K562 (cell line): ENCODE measurements around the gene CYTH1. TPM values are rescaled to one million over a fixed set of nuclear protein-coding genes. Genes with fewer than 3 reads are reported as not detected.

Experiments used
- ATAC-seq: fragments of 200-7000 bp; cut with Tn5 transposase; 3 replicates; pipeline ENCODE4 v1.9.1; 2020; ENCODE audit warnings: moderate library complexity
- BruUV-seq: library from RNA; stranded (reverse); fragments of 400-500 nt; replicated peaks from 2 replicates; lab custom pipeline; 2021; lab: Mats Ljungman, UMichigan
- CTCF ChIA-PET: fragments of 300-600 bp; formaldehyde crosslinking; extraction: SDS; loops from one replicate; lab custom pipeline; 2021; ENCODE audit warnings: low intra/inter-chr PET ratio; lab: Yijun Ruan, JAX
- POLR2A ChIA-PET: fragments of 300-600, 350-650 bp; sonication (Branson Sonifier 250); formaldehyde crosslinking; extraction: SDS; loops from one replicate; lab custom pipeline; 2021; ENCODE audit warnings: antibody characterized with exemption, inconsistent platforms; lab: Yijun Ruan, JAX
- DNase-seq, 4 experiments: peaks; one replicate each; pipeline versions ENCODE4 v3.0.0 to v3.0.0-alpha.2; 2011 to 2018; ENCODE audit warnings: low spot score in 3 of 4, mixed read lengths in 3 of 4; ENCODE audit errors: extremely low read depth in 1 of 4
- FAIRE-seq: peaks from 2 replicates; lab custom pipeline; 2011; peaks lifted over from hg19 to GRCh38; lab: Jason Lieb, UNC
- H2AFZ ChIP-seq: 2 replicates; pipeline ENCODE4 v1.6.0; 2011; ENCODE audit warnings: low read depth, low read length, control low read depth, inconsistent platforms
- H3K27ac ChIP-seq: fragments of 200-600 bp; 3 replicates; pipeline ENCODE4 v1.8.0; 2011; ENCODE audit warnings: low read depth, mild to moderate bottlenecking, control low read depth, inconsistent platforms, low read length, moderate library complexity, mixed read lengths; ENCODE audit errors: extremely low read depth
- H3K27me3 ChIP-seq, 2 experiments: fragments of 300-600 bp in 1 of 2; 2 replicates in 1 of 2; 3 replicates in 1 of 2; pipeline versions ENCODE4 v1.6.0 to v1.8.0; 2011; ENCODE audit warnings: inconsistent platforms in 2 of 2, low read length in 2 of 2, mild to moderate bottlenecking in 1 of 2, mixed read lengths in 1 of 2, moderate library complexity in 1 of 2; ENCODE audit not compliant: control insufficient read depth in 2 of 2, insufficient read depth in 2 of 2
- H3K36me3 ChIP-seq: fragments of 300-600 bp; 3 replicates; pipeline ENCODE4 v1.8.0; 2011; ENCODE audit warnings: mild to moderate bottlenecking, low read length, inconsistent platforms; ENCODE audit not compliant: control insufficient read depth, insufficient read depth
- H3K4me1 ChIP-seq, 2 experiments: fragments of 200-600 bp in 1 of 2; replicated peaks in 1 of 2; 2 replicates in 1 of 2; 3 replicates in 1 of 2; pipeline versions ENCODE4 v1.5.1 to v1.8.0; 2011; ENCODE audit warnings: inconsistent platforms in 2 of 2, low read length in 2 of 2, mild to moderate bottlenecking in 1 of 2, mixed read lengths in 1 of 2, moderate library complexity in 1 of 2; ENCODE audit not compliant: control insufficient read depth in 2 of 2, insufficient read depth in 2 of 2
- H3K4me2 ChIP-seq: 2 replicates; pipeline ENCODE4 v1.6.1; 2011; ENCODE audit warnings: low read length, control low read depth, inconsistent platforms, mixed read lengths; ENCODE audit not compliant: insufficient read depth
- H3K4me3 ChIP-seq: fragments of 200-600 bp; sonication (generic), shearing (Covaris generic); 2 replicates; pipeline ENCODE4 v1.5.1; 2016; ENCODE audit warnings: control low read depth, inconsistent platforms
- H3K79me2 ChIP-seq: fragments of 200-600 bp; 3 replicates; pipeline ENCODE4 v1.8.0; 2011; ENCODE audit warnings: low read length, inconsistent platforms; ENCODE audit not compliant: control insufficient read depth, insufficient read depth
- H3K9ac ChIP-seq, 2 experiments: 2 replicates each; pipeline versions ENCODE4 v1.6.0 to v1.6.1; 2011; ENCODE audit warnings: low read depth in 2 of 2, low read length in 2 of 2, control low read depth in 1 of 2, inconsistent platforms in 1 of 2, mild to moderate bottlenecking in 1 of 2, mixed read lengths in 1 of 2; ENCODE audit not compliant: insufficient read depth in 1 of 2
- H3K9me1 ChIP-seq: one replicate; pipeline ENCODE4 v1.6.0; 2011; ENCODE audit warnings: inconsistent platforms, mild to moderate bottlenecking, low read length, moderate library complexity; ENCODE audit not compliant: control insufficient read depth, insufficient read depth
- H3K9me3 ChIP-seq: replicated peaks from 2 replicates; pipeline ENCODE4 v1.5.1; 2011; ENCODE audit warnings: low read depth, low read length, inconsistent platforms; ENCODE audit not compliant: control insufficient read depth, insufficient read depth
- H4K20me1 ChIP-seq: replicated peaks from 2 replicates; pipeline ENCODE4 v1.6.1; 2011; ENCODE audit warnings: low read length, inconsistent platforms, mixed read lengths; ENCODE audit not compliant: control insufficient read depth, insufficient read depth
- CBX2 ChIP-seq: fragments of 200-600 bp; sonication (generic); IDR thresholded peaks from one replicate; pipeline ENCODE4 v1.6.1; 2012; ENCODE audit warnings: mild to moderate bottlenecking, low read length, inconsistent platforms; ENCODE audit not compliant: insufficient read depth, poor library complexity, severe bottlenecking
- HNRNPH1 ChIP-seq: fragments of 200-400 bp; formaldehyde crosslinking; optimal IDR thresholded peaks from 2 replicates; pipeline ENCODE3; 2017; ENCODE audit warnings: low read depth, mild to moderate bottlenecking, low read length, moderate library complexity
- KHSRP ChIP-seq: fragments of 450-650 bp; IDR thresholded peaks from 2 replicates; pipeline ENCODE4 v1.6.1; 2017
- KLF10 ChIP-seq: fragments of 250-450 bp; sonication (Bioruptor Pico); IDR thresholded peaks from 2 replicates; pipeline ENCODE4 v1.6.1; 2021; ENCODE audit warnings: matching md5 sums
- NR1H2 ChIP-seq: sonication (generic); formaldehyde crosslinking; IDR thresholded peaks from 2 replicates; pipeline ENCODE4 v1.4.0; 2020; ENCODE audit warnings: mild to moderate bottlenecking, missing genetic modification reagents
- SREBF1 ChIP-seq: fragments of 150-350 bp; IDR thresholded peaks from 2 replicates; pipeline ENCODE4 v1.6.1; 2014; ENCODE audit warnings: antibody characterized with exemption, low read depth, low read length, borderline replicate concordance
- ZBTB17 ChIP-seq: fragments of 450-650 bp; formaldehyde crosslinking; IDR thresholded peaks from 2 replicates; pipeline ENCODE4 v1.4.0; 2020; ENCODE audit warnings: mild to moderate bottlenecking
- ZBTB33 ChIP-seq: sonication (generic); formaldehyde crosslinking; IDR thresholded peaks from 2 replicates; pipeline ENCODE4 v1.8.1; 2023; ENCODE audit warnings: mild to moderate bottlenecking, missing genetic modification reagents
- ZNF174 ChIP-seq: fragments of 250-450 bp; sonication (Bioruptor Pico); IDR thresholded peaks from 2 replicates; pipeline ENCODE4 v1.4.0; 2020; ENCODE audit warnings: mild to moderate bottlenecking
- ZNF224 ChIP-seq: sonication (generic); formaldehyde crosslinking; IDR thresholded peaks from 2 replicates; pipeline ENCODE4 v1.8.0; 2022; ENCODE audit warnings: mild to moderate bottlenecking, missing genetic modification reagents
- ZNF347 ChIP-seq: fragments of 450-650 bp; formaldehyde crosslinking; IDR thresholded peaks from 2 replicates; pipeline ENCODE4 v1.4.0; 2020; ENCODE audit warnings: low read depth, mild to moderate bottlenecking, moderate library complexity
- ZNF696 ChIP-seq: fragments of 250-450 bp; sonication (Bioruptor Pico); conservative IDR thresholded peaks from 2 replicates; pipeline ENCODE4 v1.4.0; 2020; ENCODE audit warnings: mild to moderate bottlenecking, moderate library complexity
- WGBS: fragments of 100-300 bp; shearing (Covaris generic); methylation state at CpG from one replicate; pipeline ENCODE4 v1.1.6; 2016; ENCODE audit warnings: low coverage, mixed read lengths; ENCODE audit not compliant: insufficient coverage; ENCODE audit errors: missing lambda C conversion rate; 5-methylcytosine and 5-hydroxymethylcytosine counted together
- in situ Hi-C: fragments of 300-500 bp; cut with MboI; formaldehyde crosslinking; loops from 4 replicates; pipeline ENCODE4 v1.15.0; 2018; ENCODE audit warnings: inconsistent platforms, mixed read lengths
- intact Hi-C: fragments of 100-400 bp; cut with micrococcal nuclease; formaldehyde crosslinking; loops from 2 replicates; pipeline ENCODE4 v1.14.2; 2022
- polyA plus RNA-seq, 8 experiments: library from polyadenylated mRNA; depleted of rRNA in 4 of 8; stranded (reverse) in 5 of 8; unstranded in 3 of 8; fragments of >200 nt; fragmentation: Nextera tagmentation in 2 of 8; fragmentation: Illumina TruSeq in 1 of 8; extraction: Ambion mirVana in 2 of 8; extraction: Trizol in 1 of 8; gene quantifications; 2 replicates each; pipeline versions ENCODE4 v1.2.1 to v1.2.3, GENCODE V29; 2011 to 2014; ENCODE audit warnings: inconsistent platforms in 1 of 8, missing spikeins in 1 of 8
- total RNA-seq, 7 experiments: library from RNA; depleted of rRNA in 6 of 7; stranded (reverse); fragments of >200 nt in 6 of 7; fragmentation: Illumina TruSeq in 2 of 7; extraction: Trizol in 2 of 7; gene quantifications; 2 replicates each; pipeline versions ENCODE4 v1.2.1 to v1.2.3, GENCODE V29; 2011 to 2021; ENCODE audit warnings: low replicate concordance in 1 of 7
- TF ChIP-seq, protein P1 (sequence below): fragments of 250-450 bp; sonication (Bioruptor Pico); IDR thresholded peaks from 2 replicates; pipeline ENCODE4 v1.5.0; 2020; ENCODE audit warnings: mild to moderate bottlenecking, borderline replicate concordance
- TF ChIP-seq, protein P2 (sequence below): sonication (generic); formaldehyde crosslinking; IDR thresholded peaks from 2 replicates; pipeline ENCODE4 v1.8.0; 2022; ENCODE audit warnings: missing genetic modification reagents, mild to moderate bottlenecking, moderate library complexity, borderline replicate concordance

CYTH1 gene
- total and polyA plus RNA-seq, 9 of the 15 experiments (the other 6 are each of a cell fraction or from before 2014, with no cell fraction given) = 0.52 to 27.7 (median 16.8) TPM

DNA sequence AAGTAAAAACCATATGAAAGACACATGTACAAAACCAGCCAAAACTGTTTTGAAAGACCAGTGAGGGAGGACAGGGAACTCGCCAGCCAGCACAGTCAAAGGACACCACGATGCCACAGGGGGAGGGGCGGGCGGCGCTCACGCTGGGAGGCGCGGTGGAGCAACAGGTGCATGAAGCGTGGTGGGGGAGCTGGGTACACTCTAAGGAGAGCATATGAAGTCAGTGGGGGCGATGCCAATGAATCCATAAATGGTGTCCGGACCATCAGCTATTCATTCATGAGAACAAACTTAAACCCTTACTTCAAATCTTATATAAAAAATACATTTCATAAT lies 103.9 kb downstream of the CYTH1 start (continued):
- TF ChIP-seq HNRNPH1 = no peak
- TF ChIP-seq KLF10 (CRISPR knock-in tag) = no peak
- TF ChIP-seq CBX2 = no peak
- TF ChIP-seq, protein P1, sequence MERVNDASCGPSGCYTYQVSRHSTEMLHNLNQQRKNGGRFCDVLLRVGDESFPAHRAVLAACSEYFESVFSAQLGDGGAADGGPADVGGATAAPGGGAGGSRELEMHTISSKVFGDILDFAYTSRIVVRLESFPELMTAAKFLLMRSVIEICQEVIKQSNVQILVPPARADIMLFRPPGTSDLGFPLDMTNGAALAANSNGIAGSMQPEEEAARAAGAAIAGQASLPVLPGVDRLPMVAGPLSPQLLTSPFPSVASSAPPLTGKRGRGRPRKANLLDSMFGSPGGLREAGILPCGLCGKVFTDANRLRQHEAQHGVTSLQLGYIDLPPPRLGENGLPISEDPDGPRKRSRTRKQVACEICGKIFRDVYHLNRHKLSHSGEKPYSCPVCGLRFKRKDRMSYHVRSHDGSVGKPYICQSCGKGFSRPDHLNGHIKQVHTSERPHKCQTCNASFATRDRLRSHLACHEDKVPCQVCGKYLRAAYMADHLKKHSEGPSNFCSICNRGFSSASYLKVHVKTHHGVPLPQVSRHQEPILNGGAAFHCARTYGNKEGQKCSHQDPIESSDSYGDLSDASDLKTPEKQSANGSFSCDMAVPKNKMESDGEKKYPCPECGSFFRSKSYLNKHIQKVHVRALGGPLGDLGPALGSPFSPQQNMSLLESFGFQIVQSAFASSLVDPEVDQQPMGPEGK (CRISPR knock-in tag) = no peak

DNA sequence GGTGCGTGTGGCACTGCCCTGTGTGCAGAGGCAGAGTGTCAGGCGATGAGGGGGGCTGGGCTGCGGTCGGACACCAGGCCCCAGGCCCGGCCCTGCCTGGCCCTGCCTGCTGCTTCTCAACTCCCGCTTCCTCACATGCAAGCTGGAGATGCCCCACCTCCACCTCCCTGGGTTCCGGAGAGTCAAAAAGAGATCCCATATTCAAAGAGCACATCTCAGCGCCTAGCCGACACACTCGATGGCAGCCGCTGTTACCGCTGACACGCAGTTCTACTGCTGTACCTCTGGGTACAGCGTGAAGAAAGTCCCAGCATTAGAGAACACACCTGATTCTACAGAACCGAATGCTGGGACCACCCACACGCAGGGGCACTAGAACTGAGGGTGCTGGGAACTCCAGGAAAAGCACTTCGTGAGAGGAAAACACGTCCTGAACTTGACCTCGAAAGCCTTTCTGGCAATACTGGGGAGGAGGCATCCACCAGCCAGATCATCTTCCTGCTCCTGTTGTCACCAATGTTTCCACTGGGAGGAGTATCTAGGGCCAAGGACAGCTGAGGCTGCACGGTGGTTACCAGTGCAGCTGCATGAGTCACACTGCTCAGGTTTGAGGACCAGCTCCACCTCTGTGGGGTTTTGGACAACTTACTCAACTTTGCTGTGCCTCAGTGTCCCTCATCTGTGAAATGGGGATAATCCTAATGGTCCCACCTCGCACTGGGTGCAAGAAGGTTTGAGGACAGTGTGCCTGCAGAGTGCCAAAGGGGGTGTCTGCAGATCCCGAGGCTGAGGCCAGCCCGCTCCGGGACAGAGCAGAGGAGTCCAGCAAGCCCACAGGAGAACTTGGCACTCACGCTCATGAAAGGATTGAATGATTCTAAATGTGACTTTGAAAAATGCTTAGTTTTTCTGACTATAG lies 104.5 kb downstream of the CYTH1 start:
- BruUV-seq = no TSS peak
- no peak for DNase-seq
- Histone ChIP-seq H3K36me3 (peaks cover 39% of the 10 kb centered on the region; the same call in 2 of the 3 replicates), H3K4me1 (peaks cover 0 to 11% of the 10 kb centered on the region in 2 experiments; a peak in 1 of 5 replicates), H3K9me1 (no peaks in the 10 kb centered on the region), H3K27me3 (no peaks in the 10 kb centered on the region), H3K9me3 (no peaks in the 10 kb centered on the region), H4K20me1 (0 out of 2 replicates have a peak, but pooled peaks cover 3% of the 10 kb centered on the region), H3K9ac (no peak overlapping the region), H3K4me2 (no peak overlapping the region), H3K27ac (no peak overlapping the region), H3K4me3 (no peak overlapping the region), H3K79me2 (no peaks in the 10 kb centered on the region)
- in situ Hi-C loops = no loop called here
- ChIA-PET CTCF (no interaction called here), POLR2A (interaction anchor here (2.4 kb wide), 1 partner anchor 11 kb away, joined by 11 read pairs; no protein-coding TSS in a partner anchor)
- 85% methylated on average over 20 of the region's 25 CpGs for WGBS
- TF ChIP-seq ZNF347 (CRISPR knock-in tag) (no peak), HNRNPH1 (no peak), ZNF174 (no peak), ZBTB33 (peak; percentile 49; the same call in 1 of the 2 replicates), ZBTB17 (no peak), NR1H2 (CRISPR knock-in tag) (no peak), SREBF1 (no peak), ZNF224 (CRISPR knock-in tag) (no peak), ZNF696 (CRISPR knock-in tag) (no peak), KHSRP (no peak)
- TF ChIP-seq, protein P2, sequence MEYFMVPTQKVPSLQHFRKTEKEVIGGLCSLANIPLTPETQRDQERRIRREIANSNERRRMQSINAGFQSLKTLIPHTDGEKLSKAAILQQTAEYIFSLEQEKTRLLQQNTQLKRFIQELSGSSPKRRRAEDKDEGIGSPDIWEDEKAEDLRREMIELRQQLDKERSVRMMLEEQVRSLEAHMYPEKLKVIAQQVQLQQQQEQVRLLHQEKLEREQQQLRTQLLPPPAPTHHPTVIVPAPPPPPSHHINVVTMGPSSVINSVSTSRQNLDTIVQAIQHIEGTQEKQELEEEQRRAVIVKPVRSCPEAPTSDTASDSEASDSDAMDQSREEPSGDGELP (CRISPR knock-in tag) = peak; percentile 15; the same call in 1 of the 2 replicates
- TF ChIP-seq, all 486 proteins: peak for 2
- ATAC-seq (no peak), FAIRE-seq (no peak)
- H2AFZ ChIP-seq = no peak overlapping the region
- intact Hi-C loops = no loop called here
